HCEC 1CT (cell line): ENCODE results near the gene ATP6V1G3.
"Not testable (repeated sequence)": the region's sequence is repeated elsewhere in the genome, so short reads cannot be mapped to it uniquely, and the experiment has no call there.

ENCODE experiments used
- DNase-seq: peaks from one replicate; pipeline ENCODE4 v3.0.0-alpha.2; 2017

Gene ATP6V1G3

GRCh38 chr1:198540580-198540979 lies at the start of gene ATP6V1G3:
Gene ATP6V1G3, minus strand, starts transcription at chr1:198540680. Its CDS starts 30 bp downstream, at chr1:198540650.
- no peak for DNase-seq

GRCh38 chr1:198588845-198589244 lies 48.4 kb upstream of the ATP6V1G3 start:
- DNase-seq: no peak

GRCh38 chr1:198584163-198584562 lies 43.7 kb upstream of the ATP6V1G3 start:
- DNase-seq: no peak

GRCh38 chr1:198583209-198583802 lies 42.8 kb upstream of the ATP6V1G3 start:
- not testable (repeated sequence) for DNase-seq

- DNase-seq: peak; percentile 54
Measured at GRCh38 chr1:198577444-198577843, 37.0 kb upstream of the ATP6V1G3 start.

- DNase-seq: no peak
Measured at GRCh38 chr1:198575798-198576641, 35.5 kb upstream of the ATP6V1G3 start.

- no peak for DNase-seq
Measured at GRCh38 chr1:198575292-198575691, 34.8 kb upstream of the ATP6V1G3 start.

GRCh38 chr1:198574325-198574724 lies 33.8 kb upstream of the ATP6V1G3 start:
- DNase-seq: no peak

- no peak for DNase-seq
Measured at GRCh38 chr1:198564716-198565115, 24.2 kb upstream of the ATP6V1G3 start.

- DNase-seq: no peak
Measured at GRCh38 chr1:198564157-198564556, 23.7 kb upstream of the ATP6V1G3 start.

- no peak for DNase-seq
Measured at GRCh38 chr1:198563583-198563982, 23.1 kb upstream of the ATP6V1G3 start.

- no peak for DNase-seq
Measured at GRCh38 chr1:198560161-198560560, 19.7 kb upstream of the ATP6V1G3 start.

GRCh38 chr1:198559362-198559761 lies 18.9 kb upstream of the ATP6V1G3 start:
- DNase-seq: no peak

GRCh38 chr1:198558402-198558801 lies 17.9 kb upstream of the ATP6V1G3 start:
- DNase-seq: no peak

- no peak for DNase-seq
Measured at GRCh38 chr1:198556971-198557370, 16.5 kb upstream of the ATP6V1G3 start.

GRCh38 chr1:198552668-198553416 lies 12.4 kb upstream of the ATP6V1G3 start:
- DNase-seq: no peak

GRCh38 chr1:198550941-198551524 lies 10.6 kb upstream of the ATP6V1G3 start:
- DNase-seq: no peak

- no peak for DNase-seq
Measured at GRCh38 chr1:198549866-198550265, 9.4 kb upstream of the ATP6V1G3 start.

GRCh38 chr1:198548890-198549289 lies 8.4 kb upstream of the ATP6V1G3 start:
- no peak for DNase-seq

GRCh38 chr1:198545156-198545555 lies 4.7 kb upstream of the ATP6V1G3 start:
- DNase-seq: no peak

GRCh38 chr1:198544265-198544664 lies 3.8 kb upstream of the ATP6V1G3 start:
- DNase-seq: no peak

- DNase-seq: no peak
Measured at GRCh38 chr1:198543670-198544260, 3.3 kb upstream of the ATP6V1G3 start.

GRCh38 chr1:198542632-198543031 lies 2.2 kb upstream of the ATP6V1G3 start:
- no peak for DNase-seq
